K562 (cell line): ENCODE data around the gene STT3B. TPM values are rescaled to one million over a fixed set of nuclear protein-coding genes. Genes with fewer than 3 reads are reported as not detected.

Experiments
- DDX20 ChIP-seq: fragments of 450-650 bp; IDR thresholded peaks from 2 replicates; pipeline ENCODE4 v1.6.1; 2016; ENCODE audit warnings: missing genetic modification characterization, low read depth, mild to moderate bottlenecking, missing compliant biosample characterization, moderate library complexity
- DIDO1 ChIP-seq: fragments of 450-650 bp; IDR thresholded peaks from 2 replicates; pipeline ENCODE4 v1.6.1; 2016; ENCODE audit warnings: low read depth, missing biosample characterization, missing genetic modification characterization
- MGA ChIP-seq: fragments of 450-650 bp; IDR thresholded peaks from 2 replicates; pipeline ENCODE4 v1.6.1; 2016; ENCODE audit warnings: mild to moderate bottlenecking, moderate library complexity
- USF1 ChIP-seq: sonication (generic); formaldehyde crosslinking; IDR thresholded peaks from 2 replicates; pipeline ENCODE4 v1.9.0; 2022; ENCODE audit warnings: mild to moderate bottlenecking, missing genetic modification reagents
- ZNF592 ChIP-seq: fragments of 450-650 bp; IDR thresholded peaks from 2 replicates; pipeline ENCODE4 v1.6.1; 2017; ENCODE audit warnings: antibody characterized with exemption, mild to moderate bottlenecking
- ZNF639 ChIP-seq, 2 experiments: fragments of 200-800 bp in 1 of 2; sonication (Bioruptor generic) in 1 of 2; sonication (generic) in 1 of 2; formaldehyde crosslinking in 1 of 2; IDR thresholded peaks in 1 of 2; conservative IDR thresholded peaks in 1 of 2; 2 replicates each; pipeline versions ENCODE4 v1.5.0 to v1.6.1; 2016 to 2020; ENCODE audit warnings: missing compliant biosample characterization in 1 of 2, missing genetic modification characterization in 1 of 2, missing genetic modification reagents in 1 of 2
- polyA plus RNA-seq, 8 experiments: library from polyadenylated mRNA; depleted of rRNA in 4 of 8; stranded (reverse) in 5 of 8; unstranded in 3 of 8; fragments of >200 nt; fragmentation: Nextera tagmentation in 2 of 8; fragmentation: Illumina TruSeq in 1 of 8; extraction: Ambion mirVana in 2 of 8; extraction: Trizol in 1 of 8; gene quantifications; 2 replicates each; pipeline versions ENCODE4 v1.2.1 to v1.2.3, GENCODE V29; 2011 to 2014; ENCODE audit warnings: inconsistent platforms in 1 of 8, missing spikeins in 1 of 8
- total RNA-seq, 7 experiments: library from RNA; depleted of rRNA in 6 of 7; stranded (reverse); fragments of >200 nt in 6 of 7; fragmentation: Illumina TruSeq in 2 of 7; extraction: Trizol in 2 of 7; gene quantifications; 2 replicates each; pipeline versions ENCODE4 v1.2.1 to v1.2.3, GENCODE V29; 2011 to 2021; ENCODE audit warnings: low replicate concordance in 1 of 7

The STT3B gene
- total and polyA plus RNA-seq, 9 of the 15 experiments (the other 6 are each of a cell fraction or from before 2014, with no cell fraction given) = 22.4 to 147 (median 100) TPM

- TF ChIP-seq MGA (peak; percentile 82), USF1 (no peak), DDX20 (no peak), ZNF639 (CRISPR knock-in tag; conservative IDR thresholded peaks at IDR 0.05 in 1 of 2, IDR thresholded peaks at IDR 0.05 in 1 of 2) (no peak), DIDO1 (no peak), ZNF592 (no peak; the same call in 1 of the 2 replicates)
Observed at GRCh38 chr3:31530039-31530959, 2.4 kb upstream of the STT3B start (continued).
